ENCODE data around the gene PREB. TPM values are rescaled to one million over a fixed set of nuclear protein-coding genes. Genes with fewer than 3 reads are reported as not detected.

Gene PREB
- total and polyA plus RNA-seq, 2 of the 13 experiments (the other 11 are each of a cell fraction or from before 2014, with no cell fraction given): 112 to 192 TPM

DNA sequence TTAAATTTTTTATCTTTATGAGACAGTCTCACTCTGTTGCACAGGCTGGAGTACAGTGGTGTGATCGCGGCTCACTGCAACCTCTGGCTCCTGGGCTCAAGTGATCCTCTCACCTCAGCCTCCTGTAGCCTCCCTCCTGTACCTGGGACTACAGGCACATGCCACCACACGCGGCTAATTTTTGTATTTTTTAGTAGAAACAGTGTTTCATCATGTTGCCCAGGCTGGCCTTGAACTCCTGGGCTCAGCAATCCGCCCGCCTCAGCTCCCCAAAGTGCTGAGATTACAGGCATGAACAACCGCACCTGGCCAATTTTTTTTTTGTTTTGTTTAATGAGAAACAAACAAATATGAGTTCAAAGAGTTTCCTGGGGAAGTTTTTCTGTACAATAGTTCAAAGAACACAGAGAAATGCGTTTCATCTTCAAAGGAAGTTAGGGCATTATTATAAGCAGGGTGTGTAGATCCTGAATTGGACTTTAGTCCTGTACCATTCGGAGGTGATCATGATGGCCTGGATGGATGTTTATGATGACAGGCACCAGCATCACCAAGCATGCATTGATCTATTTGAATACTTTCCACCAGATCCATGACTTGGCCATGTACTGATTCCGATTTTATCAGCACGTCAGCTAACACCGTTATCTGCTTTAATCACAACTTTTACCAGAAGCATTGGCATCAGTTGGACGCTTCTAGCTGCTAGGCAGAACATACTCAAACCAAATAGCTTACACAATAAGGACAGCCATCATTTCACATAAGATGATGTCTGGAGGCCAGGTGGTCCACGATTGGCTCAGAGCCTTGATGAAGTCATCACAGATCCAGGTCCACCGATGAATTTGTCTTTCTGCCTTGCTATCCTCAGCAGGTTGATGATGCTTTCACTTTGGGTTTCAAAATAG lies 43.3 kb upstream of the PREB start:
- 6% methylated on average over 15 of the region's 15 CpGs for WGBS (ENCODE audit: low lambda C conversion rate)
- in situ Hi-C loops (cut with HindIII; ENCODE audit: extremely low pct_ligation_motif_present, low pct_unique_long_range_greater_than_20kb) (no loop called here), intact Hi-C loops (cut with micrococcal nuclease; ENCODE audit: unreplicated experiment) (loop anchor here (1.0 kb wide), 1 partner anchor 79 kb away; no protein-coding TSS in a partner anchor)
- H3K36me3 ChIP-seq (replicated peaks in 1 of 2; ENCODE audit: control insufficient read depth in 1 of 2, insufficient read depth in 2 of 2, low read length in 2 of 2): no peaks in the 10 kb centered on the region; a peak in 1 of 5 replicates
- H3K4me3 ChIP-seq (replicated peaks in 1 of 3; ENCODE audit: insufficient read depth in 1 of 3, low read depth in 2 of 3, low read length in 3 of 3): peak overlapping the region in 1 of 3 experiments; percentile 29; a peak in 1 of 6 replicates
- POLR2A ChIA-PET: interaction anchor here (0.7 to 3.8 kb wide), 14 partner anchors 8 to 105 kb away, joined by 3 to 19 read pairs (median 4); partner anchors contain the start of genes ABHD1, KHK and PREB
- FAIRE-seq (peak; percentile 76), ATAC-seq (peak; percentile 86), DNase-seq (ENCODE audit: low spot score) (peak; percentile 99)
- H3K79me2 ChIP-seq (ENCODE audit: insufficient read depth, low read length): no peaks in the 10 kb centered on the region
- no TSS peak for BruUV-seq (replicated peaks)
- H3K4me1 ChIP-seq (ENCODE audit: insufficient read depth, low read length): peaks cover 100% of the 10 kb centered on the region
- peak overlapping the region; percentile 94 for H3K27ac ChIP-seq (ENCODE audit: extremely low read length, insufficient read depth, low read length)
- H3K27me3 ChIP-seq (ENCODE audit: control insufficient read depth in 1 of 2, insufficient read depth in 2 of 2, low read length in 2 of 2): no peaks in the 10 kb centered on the region
- CTCF ChIA-PET (ENCODE audit: low intra/inter-chr PET ratio, low total read pairs): no interaction called here
- no peaks in the 10 kb centered on the region for H4K20me1 ChIP-seq (ENCODE audit: insufficient read depth, low read length)
- H3K9me3 ChIP-seq (ENCODE audit: low read length): no peaks in the 10 kb centered on the region
- no peak overlapping the region for H2AFZ ChIP-seq (ENCODE audit: low read length)
- peak overlapping the region; percentile 55 for H3K4me2 ChIP-seq (ENCODE audit: low read depth, low read length)
- H3K9ac ChIP-seq (ENCODE audit: insufficient read depth, low read depth, low read length): peak overlapping the region; percentile 71
- no peak for TF ChIP-seq NFRKB (IDR thresholded peaks at IDR 0.05)
- no peak for TF ChIP-seq SMARCE1 (IDR thresholded peaks at IDR 0.05; ENCODE audit: borderline replicate concordance)
- TF ChIP-seq, protein P1, sequence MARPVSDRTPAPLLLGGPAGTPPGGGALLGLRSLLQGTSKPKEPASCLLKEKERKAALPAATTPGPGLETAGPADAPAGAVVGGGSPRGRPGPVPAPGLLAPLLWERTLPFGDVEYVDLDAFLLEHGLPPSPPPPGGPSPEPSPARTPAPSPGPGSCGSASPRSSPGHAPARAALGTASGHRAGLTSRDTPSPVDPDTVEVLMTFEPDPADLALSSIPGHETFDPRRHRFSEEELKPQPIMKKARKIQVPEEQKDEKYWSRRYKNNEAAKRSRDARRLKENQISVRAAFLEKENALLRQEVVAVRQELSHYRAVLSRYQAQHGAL (CRISPR knock-in tag; IDR thresholded peaks at IDR 0.05; ENCODE audit: not compliant biosample characterization): peak; percentile 60
- TF ChIP-seq, protein P2, sequence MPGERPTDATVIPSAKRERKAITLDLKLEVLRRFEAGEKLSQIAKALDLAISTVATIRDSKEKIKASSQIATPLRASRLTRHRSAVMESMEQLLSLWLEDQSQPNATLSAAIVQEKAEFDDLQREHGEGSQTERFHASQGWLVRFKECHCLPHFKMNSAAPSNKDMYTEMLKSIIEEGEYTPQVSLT (CRISPR knock-in tag; IDR thresholded peaks at IDR 0.05; ENCODE audit: borderline replicate concordance, low read depth): no peak
- TF ChIP-seq ZNF687 (CRISPR knock-in tag; IDR thresholded peaks at IDR 0.05): peak; percentile 95
- TF ChIP-seq CHCHD3 (CRISPR knock-in tag; IDR thresholded peaks at IDR 0.05): no peak
- TF ChIP-seq ZFY (CRISPR knock-in tag; IDR thresholded peaks at IDR 0.05): peak; percentile 54; the same call in 1 of the 2 replicates
- TF ChIP-seq ZNF782 (CRISPR knock-in tag; IDR thresholded peaks at IDR 0.05; ENCODE audit: borderline replicate concordance): no peak
- peak; percentile 94 for TF ChIP-seq ZMYM3 (CRISPR knock-in tag; IDR thresholded peaks at IDR 0.05)
- 0 out of 2 replicates have a peak, but pooled peaks have one; percentile 5 for TF ChIP-seq WIZ (CRISPR knock-in tag; IDR thresholded peaks at IDR 0.05)
- TF ChIP-seq ZNF460 (CRISPR knock-in tag; IDR thresholded peaks at IDR 0.05; ENCODE audit: borderline replicate concordance): peak; percentile 97
- TF ChIP-seq MEIS2 (CRISPR knock-in tag; IDR thresholded peaks at IDR 0.05): peak; percentile 58; the same call in 1 of the 2 replicates
- TF ChIP-seq, protein P3, sequence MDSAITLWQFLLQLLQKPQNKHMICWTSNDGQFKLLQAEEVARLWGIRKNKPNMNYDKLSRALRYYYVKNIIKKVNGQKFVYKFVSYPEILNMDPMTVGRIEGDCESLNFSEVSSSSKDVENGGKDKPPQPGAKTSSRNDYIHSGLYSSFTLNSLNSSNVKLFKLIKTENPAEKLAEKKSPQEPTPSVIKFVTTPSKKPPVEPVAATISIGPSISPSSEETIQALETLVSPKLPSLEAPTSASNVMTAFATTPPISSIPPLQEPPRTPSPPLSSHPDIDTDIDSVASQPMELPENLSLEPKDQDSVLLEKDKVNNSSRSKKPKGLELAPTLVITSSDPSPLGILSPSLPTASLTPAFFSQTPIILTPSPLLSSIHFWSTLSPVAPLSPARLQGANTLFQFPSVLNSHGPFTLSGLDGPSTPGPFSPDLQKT (CRISPR knock-in tag; IDR thresholded peaks at IDR 0.05; ENCODE audit: borderline replicate concordance): no peak
- TF ChIP-seq, protein P4, sequence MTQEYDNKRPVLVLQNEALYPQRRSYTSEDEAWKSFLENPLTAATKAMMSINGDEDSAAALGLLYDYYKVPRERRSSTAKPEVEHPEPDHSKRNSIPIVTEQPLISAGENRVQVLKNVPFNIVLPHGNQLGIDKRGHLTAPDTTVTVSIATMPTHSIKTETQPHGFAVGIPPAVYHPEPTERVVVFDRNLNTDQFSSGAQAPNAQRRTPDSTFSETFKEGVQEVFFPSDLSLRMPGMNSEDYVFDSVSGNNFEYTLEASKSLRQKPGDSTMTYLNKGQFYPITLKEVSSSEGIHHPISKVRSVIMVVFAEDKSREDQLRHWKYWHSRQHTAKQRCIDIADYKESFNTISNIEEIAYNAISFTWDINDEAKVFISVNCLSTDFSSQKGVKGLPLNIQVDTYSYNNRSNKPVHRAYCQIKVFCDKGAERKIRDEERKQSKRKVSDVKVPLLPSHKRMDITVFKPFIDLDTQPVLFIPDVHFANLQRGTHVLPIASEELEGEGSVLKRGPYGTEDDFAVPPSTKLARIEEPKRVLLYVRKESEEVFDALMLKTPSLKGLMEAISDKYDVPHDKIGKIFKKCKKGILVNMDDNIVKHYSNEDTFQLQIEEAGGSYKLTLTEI (CRISPR knock-in tag; conservative IDR thresholded peaks at IDR 0.05): no peak

Measured in HepG2 (cell line).